MCF 10A (cell line): ENCODE results near the gene TARS1. TPM values are rescaled to one million over a fixed set of nuclear protein-coding genes. Genes with fewer than 3 reads are reported as not detected.

Source experiments
- Bru-seq: library from RNA; stranded (reverse); fragments of 400-500 nt; gene quantifications from one replicate; lab custom pipeline; 2021; lab: Mats Ljungman, UMichigan
- BruChase-seq, 2 experiments: library from RNA; stranded (reverse); fragments of 400-500 nt; gene quantifications; one replicate each; lab custom pipeline; 2021; lab: Mats Ljungman, UMichigan
- BruUV-seq: library from RNA; stranded (reverse); fragments of 400-500 nt; replicated peaks from 2 replicates; lab custom pipeline; 2021; lab: Mats Ljungman, UMichigan
- CTCF ChIA-PET: fragments of 300-600 bp; sonication (Branson Sonifier 250); formaldehyde crosslinking; extraction: SDS; loops from one replicate; lab custom pipeline; 2021; ENCODE audit warnings: antibody characterized with exemption, inconsistent platforms; lab: Yijun Ruan, JAX
- POLR2A ChIA-PET: fragments of 300-600, 350-650 bp; sonication (Branson Sonifier 250); formaldehyde crosslinking; extraction: SDS; loops from one replicate; lab custom pipeline; 2020; ENCODE audit warnings: antibody characterized with exemption, inconsistent platforms; lab: Yijun Ruan, JAX
- DNase-seq: peaks from one replicate; pipeline ENCODE4 v3.0.0-alpha.2; 2018; ENCODE audit not compliant: unreplicated experiment
- H3K27ac Mint-ChIP-seq: one replicate; pipeline ENCODE4 v1.8.0; 2022; ENCODE audit warnings: mild to moderate bottlenecking, low read depth, mixed read lengths; ENCODE audit not compliant: unreplicated experiment
- H3K27me3 Mint-ChIP-seq: one replicate; pipeline ENCODE4 v1.8.0; 2022; ENCODE audit warnings: mixed read lengths; ENCODE audit not compliant: insufficient read depth, unreplicated experiment
- H3K36me3 Mint-ChIP-seq: one replicate; pipeline ENCODE4 v1.8.0; 2022; ENCODE audit warnings: mild to moderate bottlenecking, moderate library complexity, mixed read lengths; ENCODE audit not compliant: insufficient read depth, unreplicated experiment
- H3K4me1 Mint-ChIP-seq: one replicate; pipeline ENCODE4 v1.8.0; 2022; ENCODE audit warnings: mixed read lengths; ENCODE audit not compliant: insufficient read depth, unreplicated experiment
- H3K4me3 Mint-ChIP-seq: one replicate; pipeline ENCODE4 v1.8.0; 2022; ENCODE audit warnings: mild to moderate bottlenecking, moderate library complexity, mixed read lengths; ENCODE audit not compliant: unreplicated experiment
- H3K9me3 Mint-ChIP-seq: one replicate; pipeline ENCODE4 v1.8.0; 2022; ENCODE audit warnings: mixed read lengths; ENCODE audit not compliant: unreplicated experiment
- intact Hi-C: fragments of 100-400 bp; cut with micrococcal nuclease; formaldehyde crosslinking; loops from 2 replicates; pipeline ENCODE4 v1.14.1; 2022
- long read RNA-seq: library from polyadenylated mRNA; stranded (forward); transcript quantifications from one replicate; pipeline ENCODE4 v2.0.0, GENCODE V29; 2022
- total RNA-seq: library from RNA; stranded (reverse); gene quantifications from 2 replicates; pipeline ENCODE4 v1.2.3, GENCODE V29; 2022
- TF ChIP-seq, protein P1 (sequence below): fragments of 200-600 bp; IDR thresholded peaks from one replicate; pipeline ENCODE4 v1.8.0; 2022; ENCODE audit warnings: antibody characterized with exemption, mild to moderate bottlenecking; ENCODE audit not compliant: unreplicated experiment

The TARS1 gene
- 386 and 469 TPM in 2 replicates for total RNA-seq
- percentile 98 among the genes with signal in this experiment for Bru-seq, nascent RNA
- BruChase-seq, experiment 1, labeled RNA remaining after a 6-hour chase: percentile 99 among the genes with signal in this experiment
- percentile 98 among the genes with signal in this experiment for BruChase-seq, experiment 2, labeled RNA remaining after a 2-hour chase
- long read RNA-seq, full-length matches to known transcripts: 857 of 950 reads
- long read RNA-seq, partial matches to known transcripts: 39 of 950 reads
- long read RNA-seq, other reads (novel, unspliced or antisense): 54 of 950 reads

- ChIA-PET POLR2A (interaction anchor here (0.7 to 5.7 kb wide), 17 partner anchors 15 to 1490 kb away, joined by 3 to 40 read pairs (median 4); partner anchors contain the start of gene AMACR), CTCF (interaction anchor here (0.6 to 1.1 kb wide), 2 partner anchors 9 to 529 kb away, joined by 3 to 5 read pairs; no protein-coding TSS in a partner anchor)
- H3K27me3 Mint-ChIP-seq: no peaks in the 10 kb centered on the region
- peaks cover 19% of the 10 kb centered on the region for H3K36me3 Mint-ChIP-seq
- no peak within 1 kb of the TSS for H3K4me3 Mint-ChIP-seq
- DNase-seq: peak; percentile 100
- H3K4me1 Mint-ChIP-seq: peaks cover 30% of the 10 kb centered on the region
- BruUV-seq: no TSS peak
- TF ChIP-seq, protein P1, sequence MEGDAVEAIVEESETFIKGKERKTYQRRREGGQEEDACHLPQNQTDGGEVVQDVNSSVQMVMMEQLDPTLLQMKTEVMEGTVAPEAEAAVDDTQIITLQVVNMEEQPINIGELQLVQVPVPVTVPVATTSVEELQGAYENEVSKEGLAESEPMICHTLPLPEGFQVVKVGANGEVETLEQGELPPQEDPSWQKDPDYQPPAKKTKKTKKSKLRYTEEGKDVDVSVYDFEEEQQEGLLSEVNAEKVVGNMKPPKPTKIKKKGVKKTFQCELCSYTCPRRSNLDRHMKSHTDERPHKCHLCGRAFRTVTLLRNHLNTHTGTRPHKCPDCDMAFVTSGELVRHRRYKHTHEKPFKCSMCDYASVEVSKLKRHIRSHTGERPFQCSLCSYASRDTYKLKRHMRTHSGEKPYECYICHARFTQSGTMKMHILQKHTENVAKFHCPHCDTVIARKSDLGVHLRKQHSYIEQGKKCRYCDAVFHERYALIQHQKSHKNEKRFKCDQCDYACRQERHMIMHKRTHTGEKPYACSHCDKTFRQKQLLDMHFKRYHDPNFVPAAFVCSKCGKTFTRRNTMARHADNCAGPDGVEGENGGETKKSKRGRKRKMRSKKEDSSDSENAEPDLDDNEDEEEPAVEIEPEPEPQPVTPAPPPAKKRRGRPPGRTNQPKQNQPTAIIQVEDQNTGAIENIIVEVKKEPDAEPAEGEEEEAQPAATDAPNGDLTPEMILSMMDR: no peak
- intact Hi-C loops: loop anchor here (10.0 kb wide), 1 partner anchor 1474 kb away; the partner anchor contains the start of genes BRIX1 and RAD1
- H3K27ac Mint-ChIP-seq: no peak within 1 kb of the TSS
- no peaks in the 10 kb centered on the region for H3K9me3 Mint-ChIP-seq
Measured at GRCh38 chr5:33440482-33441240, at the start of gene TARS1. TSS of gene TARS1 (plus strand) at chr5:33440965. CDS start at chr5:33441087, 122 bp downstream.

DNA sequence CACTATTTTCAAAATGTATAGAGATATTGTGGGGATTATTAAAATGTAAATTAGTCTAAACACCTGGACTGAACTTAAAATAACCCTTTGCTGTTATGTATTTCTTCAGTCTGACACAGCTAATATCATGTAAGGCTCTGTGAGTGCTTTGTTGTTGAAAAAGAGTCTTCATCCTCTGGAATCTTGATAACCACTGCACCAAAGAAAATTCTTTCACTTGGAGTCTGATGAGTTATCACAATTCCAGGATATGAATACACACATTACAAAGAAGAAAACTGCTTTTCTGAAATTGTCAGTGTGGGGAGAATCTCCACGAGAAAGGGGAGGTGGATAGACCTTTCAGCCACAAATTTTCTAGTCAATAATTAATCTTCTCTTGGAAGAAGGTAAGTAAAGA lies 42.3 kb upstream of the TARS1 start:
- Mint-ChIP-seq H3K36me3 (no peaks in the 10 kb centered on the region), H3K4me1 (peaks cover 21% of the 10 kb centered on the region), H3K27ac (no peak overlapping the region), H3K9me3 (no peaks in the 10 kb centered on the region), H3K27me3 (no peaks in the 10 kb centered on the region), H3K4me3 (no peak overlapping the region)
- DNase-seq: no peak
- ChIA-PET CTCF (no interaction called here), POLR2A (no interaction called here)
- BruUV-seq: no TSS peak
- intact Hi-C loops: no loop called here
- TF ChIP-seq, protein P1: no peak

GRCh38 chr5:33400675-33401074 lies 40.1 kb upstream of the TARS1 start:
- Mint-ChIP-seq H3K27me3 (no peaks in the 10 kb centered on the region), H3K4me1 (peaks cover 21% of the 10 kb centered on the region), H3K27ac (no peak overlapping the region), H3K9me3 (peaks cover 8% of the 10 kb centered on the region), H3K36me3 (no peaks in the 10 kb centered on the region), H3K4me3 (no peak overlapping the region)
- no peak for DNase-seq
- BruUV-seq: no TSS peak
- intact Hi-C loops: no loop called here
- CTCF ChIA-PET: no interaction called here
- POLR2A ChIA-PET: interaction anchor here (0.8 to 1.2 kb wide), 2 partner anchors 31 to 46 kb away, joined by 4 read pairs; no protein-coding TSS in a partner anchor
- TF ChIP-seq, protein P1: no peak
